ENCODE measurements around the gene CHADL.

CHADL gene

DNA sequence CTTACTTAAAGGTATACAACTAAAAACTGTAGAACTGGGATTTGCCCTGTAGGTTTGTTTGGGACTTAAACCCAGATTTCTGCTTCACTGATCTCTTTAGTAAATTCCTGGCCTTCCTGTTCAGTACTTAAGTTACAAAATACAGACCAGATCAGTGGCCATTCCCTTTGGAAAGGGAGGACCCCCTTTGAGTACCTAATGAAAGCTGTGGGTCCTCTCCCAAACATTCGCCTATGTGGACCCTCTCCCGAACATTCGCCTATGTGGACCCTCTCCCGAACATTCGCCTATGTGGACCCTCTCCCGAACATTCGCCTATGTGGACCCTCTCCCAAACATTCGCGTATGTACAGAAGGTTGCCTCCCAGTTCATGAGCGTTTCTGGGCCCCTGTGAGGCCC lies 25.3 kb downstream of the CHADL start:
- H3K27ac ChIP-seq, result no peak overlapping the region
- TF ChIP-seq, protein P1, sequence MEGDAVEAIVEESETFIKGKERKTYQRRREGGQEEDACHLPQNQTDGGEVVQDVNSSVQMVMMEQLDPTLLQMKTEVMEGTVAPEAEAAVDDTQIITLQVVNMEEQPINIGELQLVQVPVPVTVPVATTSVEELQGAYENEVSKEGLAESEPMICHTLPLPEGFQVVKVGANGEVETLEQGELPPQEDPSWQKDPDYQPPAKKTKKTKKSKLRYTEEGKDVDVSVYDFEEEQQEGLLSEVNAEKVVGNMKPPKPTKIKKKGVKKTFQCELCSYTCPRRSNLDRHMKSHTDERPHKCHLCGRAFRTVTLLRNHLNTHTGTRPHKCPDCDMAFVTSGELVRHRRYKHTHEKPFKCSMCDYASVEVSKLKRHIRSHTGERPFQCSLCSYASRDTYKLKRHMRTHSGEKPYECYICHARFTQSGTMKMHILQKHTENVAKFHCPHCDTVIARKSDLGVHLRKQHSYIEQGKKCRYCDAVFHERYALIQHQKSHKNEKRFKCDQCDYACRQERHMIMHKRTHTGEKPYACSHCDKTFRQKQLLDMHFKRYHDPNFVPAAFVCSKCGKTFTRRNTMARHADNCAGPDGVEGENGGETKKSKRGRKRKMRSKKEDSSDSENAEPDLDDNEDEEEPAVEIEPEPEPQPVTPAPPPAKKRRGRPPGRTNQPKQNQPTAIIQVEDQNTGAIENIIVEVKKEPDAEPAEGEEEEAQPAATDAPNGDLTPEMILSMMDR (conservative IDR thresholded peaks at IDR 0.05), result no peak
- TF ChIP-seq ZFX (IDR thresholded peaks at IDR 0.05), result no peak

DNA sequence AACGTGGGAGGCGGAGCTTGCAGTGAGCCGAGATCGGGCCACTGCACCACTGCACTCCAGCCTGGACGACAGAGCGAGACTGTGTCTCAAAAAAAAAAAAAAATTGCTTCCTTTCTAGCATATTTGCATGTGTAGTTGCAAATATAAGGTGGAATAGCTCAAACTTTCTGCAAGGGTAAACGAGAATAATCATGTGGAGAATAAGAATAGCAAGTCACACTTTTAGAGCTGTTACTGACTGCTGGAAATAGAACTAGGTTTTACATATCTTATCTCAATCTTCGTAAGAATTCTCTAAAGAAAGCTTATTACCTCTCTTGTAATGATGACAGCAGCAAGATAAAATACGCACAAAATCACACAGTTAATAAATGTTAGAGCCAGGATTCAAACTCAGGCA lies 34.0 kb downstream of the CHADL start:
- no peak for TF ChIP-seq ZFX (IDR thresholded peaks at IDR 0.05)
- TF ChIP-seq, protein P1 (conservative IDR thresholded peaks at IDR 0.05), result no peak
- H3K27ac ChIP-seq, result no peak overlapping the region

DNA sequence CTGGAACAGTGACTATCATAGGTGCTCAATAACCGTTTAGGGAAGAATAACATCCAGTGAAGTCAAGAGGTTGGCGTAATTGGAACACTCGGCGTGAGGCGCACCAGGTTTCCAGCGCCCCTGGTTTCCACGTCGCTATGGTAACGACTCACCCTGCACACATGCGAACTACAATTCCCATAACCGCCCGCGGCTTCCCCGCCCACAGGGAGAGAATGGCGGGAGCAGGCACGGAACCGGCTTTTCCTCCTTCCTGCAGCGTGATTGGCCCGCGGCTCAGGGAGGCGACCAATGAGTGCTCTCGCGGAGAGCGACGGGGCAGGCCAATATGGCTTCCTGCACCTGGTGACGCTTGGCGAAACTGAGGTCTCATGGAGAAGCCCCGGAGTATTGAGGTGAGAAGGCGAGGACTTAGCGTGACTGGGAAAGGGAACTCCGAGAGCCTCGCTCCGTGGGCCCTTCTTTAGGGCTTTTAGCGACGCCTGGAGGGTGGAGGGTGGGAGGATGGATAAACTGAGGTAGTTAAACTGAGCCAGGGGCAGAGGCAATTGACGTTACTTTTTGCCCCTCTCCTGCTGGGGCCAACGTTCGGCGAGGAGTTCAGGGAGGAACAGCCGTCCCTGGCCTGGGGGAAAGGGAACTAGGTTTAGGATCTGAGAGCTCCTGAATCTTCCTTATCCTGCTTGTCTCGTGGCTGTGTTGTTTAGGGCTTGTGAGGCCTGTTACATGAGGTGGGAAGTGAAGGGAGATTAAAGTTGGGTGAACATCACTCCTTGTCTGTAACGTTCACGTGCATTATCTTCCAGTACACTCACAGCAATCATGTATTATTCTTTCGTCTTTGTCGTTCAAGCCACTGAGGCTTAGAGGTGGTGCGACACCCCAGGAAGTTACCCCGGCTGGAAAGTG lies 35.5 kb downstream of the CHADL start, which contains the start of gene L3MBTL2:
L3MBTL2 (plus strand) TSS at position 321 of the 909 bp plus-strand sequence; CDS start at position 372, 51 bp downstream.
- peak within 1 kb of the TSS; percentile 84 for H3K27ac ChIP-seq
- peak; percentile 62; the same call in 1 of the 2 replicates for TF ChIP-seq ZFX (IDR thresholded peaks at IDR 0.05)
- TF ChIP-seq, protein P1 (conservative IDR thresholded peaks at IDR 0.05), result no peak

DNA sequence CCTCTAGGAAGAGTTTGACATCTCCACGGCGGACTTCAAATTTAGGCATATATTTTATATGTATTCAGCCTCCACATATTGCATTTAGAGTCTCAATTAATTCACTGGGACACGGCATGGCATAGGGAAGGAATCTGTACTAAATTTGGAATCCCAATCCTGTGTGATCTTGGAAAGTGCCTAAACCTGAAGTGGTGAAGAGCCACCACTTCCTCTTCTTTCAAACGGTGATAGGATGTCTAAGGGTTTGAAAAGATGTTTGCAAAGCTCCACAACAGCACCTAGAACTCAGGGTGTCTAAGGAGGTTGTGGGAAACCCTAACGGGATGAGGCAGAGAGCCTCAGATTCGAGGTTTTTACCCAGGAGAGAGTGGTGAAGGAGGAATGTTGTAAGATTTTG lies 36.7 kb downstream of the CHADL start:
- H3K27ac ChIP-seq, result no peak overlapping the region
- TF ChIP-seq, protein P1 (conservative IDR thresholded peaks at IDR 0.05), result no peak
- TF ChIP-seq ZFX (IDR thresholded peaks at IDR 0.05), result no peak

DNA sequence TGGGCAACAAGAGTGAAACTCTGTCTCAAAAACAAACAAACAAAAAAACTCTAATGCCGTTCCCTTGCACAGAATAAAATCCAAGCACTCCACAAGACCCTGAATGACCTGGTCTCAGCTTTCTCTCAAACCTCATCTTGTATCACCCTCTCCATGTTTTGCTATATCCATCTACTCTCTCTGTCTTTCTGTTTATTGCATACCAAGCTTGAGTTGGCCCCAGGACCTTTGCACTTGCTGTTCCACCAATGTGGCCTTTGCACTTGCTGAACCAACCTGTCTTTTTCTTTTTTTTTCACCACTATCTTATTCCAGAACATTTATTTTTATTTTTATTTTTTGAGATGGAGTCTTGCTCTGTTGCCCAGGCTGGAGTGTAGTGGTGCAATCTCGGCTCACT lies 37.6 kb downstream of the CHADL start:
- H3K27ac ChIP-seq, result no peak overlapping the region
- TF ChIP-seq ZFX (IDR thresholded peaks at IDR 0.05), result no peak
- TF ChIP-seq, protein P1 (conservative IDR thresholded peaks at IDR 0.05), result no peak

DNA sequence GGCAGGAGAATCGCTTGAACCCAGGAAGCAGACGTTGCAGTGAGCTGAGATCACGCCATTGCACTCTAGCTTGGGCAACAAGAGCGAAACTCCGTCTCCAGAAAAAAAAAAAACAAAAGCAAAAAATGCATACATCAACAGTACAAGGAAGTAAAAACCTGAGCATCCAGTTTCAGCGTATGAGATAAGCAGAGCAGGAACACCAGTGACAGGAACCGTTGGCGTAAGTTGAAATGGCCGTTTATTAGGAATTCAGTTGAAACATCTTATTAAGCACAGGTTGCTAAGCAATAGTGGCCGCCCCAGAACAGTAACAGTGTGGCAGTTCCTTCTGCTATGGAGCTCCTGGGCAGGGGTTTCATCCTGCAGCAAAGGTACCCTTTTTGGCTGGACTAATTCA lies 39.6 kb downstream of the CHADL start:
- no peak for TF ChIP-seq ZFX (IDR thresholded peaks at IDR 0.05)
- TF ChIP-seq, protein P1 (conservative IDR thresholded peaks at IDR 0.05), result no peak
- peak overlapping the region; percentile 62 for H3K27ac ChIP-seq

DNA sequence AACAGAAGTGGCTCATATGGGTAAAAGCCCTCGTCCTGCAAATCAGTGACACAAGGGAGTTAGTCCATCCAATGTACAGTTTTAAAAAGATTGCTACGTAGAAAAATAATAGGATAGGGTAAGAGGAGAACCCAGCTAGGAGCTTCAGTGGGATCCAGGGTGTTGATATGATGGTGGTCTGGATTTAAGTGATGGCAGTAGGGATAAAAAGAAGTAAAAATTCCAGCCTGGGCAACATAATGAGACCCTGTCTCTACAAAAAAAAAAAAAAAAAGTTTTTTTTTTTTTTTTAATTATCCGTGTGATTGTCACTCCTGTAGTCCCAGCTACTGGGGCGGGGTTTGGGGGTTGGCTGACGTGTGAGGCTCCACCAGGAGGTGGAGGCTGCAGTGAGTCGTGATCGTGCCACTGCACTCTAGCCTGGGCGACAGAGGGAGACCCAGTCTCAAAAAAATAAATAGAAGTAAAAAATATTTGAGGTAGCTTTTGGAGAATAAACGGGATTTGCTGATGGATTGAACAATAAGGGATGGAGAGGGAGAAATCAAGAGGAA lies 42.6 kb downstream of the CHADL start:
- H3K27ac ChIP-seq, result peak overlapping the region; percentile 78
- no peak for TF ChIP-seq ZFX (IDR thresholded peaks at IDR 0.05)
- TF ChIP-seq, protein P1 (conservative IDR thresholded peaks at IDR 0.05), result no peak; the same call in 1 of the 2 replicates
